GM10266 (cell line): ENCODE measurements around the gene RAI1.

ENCODE experiments used
- DNase-seq: peaks from one replicate; pipeline ENCODE4 v3.0.0; 2012; ENCODE audit errors: extremely low spot score
- TF ChIP-seq, protein P1 (sequence below): IDR thresholded peaks from 2 replicates; pipeline ENCODE4 v1.5.1; 2012; ENCODE audit warnings: mild to moderate bottlenecking, low read depth; ENCODE audit not compliant: control insufficient read depth, insufficient read depth; ENCODE audit errors: missing control alignments

Gene RAI1

DNA sequence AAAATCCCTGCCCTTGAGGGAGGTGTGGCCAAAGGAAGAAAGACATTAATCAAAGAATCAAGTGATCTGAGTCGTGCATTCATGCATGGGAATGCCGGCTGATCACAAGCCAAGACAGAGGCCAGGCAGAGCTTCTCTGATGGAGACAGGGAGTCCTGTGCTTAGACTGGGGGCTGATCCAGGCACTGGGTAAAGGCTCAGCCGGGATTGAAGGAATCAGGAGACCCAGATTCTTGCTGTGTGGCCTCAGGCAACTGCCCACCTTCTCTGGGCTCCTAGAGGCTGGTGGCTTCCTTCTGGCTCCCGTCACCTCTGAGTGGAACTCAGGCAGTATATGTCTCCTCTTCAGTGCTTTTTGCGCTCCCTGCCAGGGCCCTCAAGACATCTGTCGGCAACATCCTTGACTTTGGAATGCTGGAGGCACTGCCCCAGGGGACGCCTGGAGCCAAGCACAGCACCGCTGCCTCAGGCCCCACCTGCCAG is 17.7 kb downstream of the RAI1 start:
- TF ChIP-seq, protein P1, sequence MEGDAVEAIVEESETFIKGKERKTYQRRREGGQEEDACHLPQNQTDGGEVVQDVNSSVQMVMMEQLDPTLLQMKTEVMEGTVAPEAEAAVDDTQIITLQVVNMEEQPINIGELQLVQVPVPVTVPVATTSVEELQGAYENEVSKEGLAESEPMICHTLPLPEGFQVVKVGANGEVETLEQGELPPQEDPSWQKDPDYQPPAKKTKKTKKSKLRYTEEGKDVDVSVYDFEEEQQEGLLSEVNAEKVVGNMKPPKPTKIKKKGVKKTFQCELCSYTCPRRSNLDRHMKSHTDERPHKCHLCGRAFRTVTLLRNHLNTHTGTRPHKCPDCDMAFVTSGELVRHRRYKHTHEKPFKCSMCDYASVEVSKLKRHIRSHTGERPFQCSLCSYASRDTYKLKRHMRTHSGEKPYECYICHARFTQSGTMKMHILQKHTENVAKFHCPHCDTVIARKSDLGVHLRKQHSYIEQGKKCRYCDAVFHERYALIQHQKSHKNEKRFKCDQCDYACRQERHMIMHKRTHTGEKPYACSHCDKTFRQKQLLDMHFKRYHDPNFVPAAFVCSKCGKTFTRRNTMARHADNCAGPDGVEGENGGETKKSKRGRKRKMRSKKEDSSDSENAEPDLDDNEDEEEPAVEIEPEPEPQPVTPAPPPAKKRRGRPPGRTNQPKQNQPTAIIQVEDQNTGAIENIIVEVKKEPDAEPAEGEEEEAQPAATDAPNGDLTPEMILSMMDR: no peak
- DNase-seq: no peak

DNA sequence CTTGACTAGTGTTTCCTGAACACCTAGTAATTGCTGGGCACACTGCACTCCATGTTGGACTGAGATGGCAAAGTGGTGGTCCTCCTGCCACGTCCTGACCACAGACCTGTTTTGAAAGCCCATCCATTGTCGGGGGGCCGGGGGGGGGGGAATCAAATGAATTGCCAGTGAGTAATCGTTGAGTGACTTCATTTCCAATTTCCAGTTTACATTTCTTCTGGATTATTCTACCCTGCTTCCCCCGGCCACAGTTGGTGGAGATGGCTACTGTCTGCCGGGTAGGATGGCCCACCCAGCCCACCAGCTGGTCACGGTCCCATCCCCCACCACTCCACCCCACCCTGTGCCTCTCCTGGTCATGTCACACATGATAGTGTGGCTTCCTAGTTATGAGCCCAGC is 18.2 kb downstream of the RAI1 start:
- TF ChIP-seq, protein P1: no peak
- no peak for DNase-seq

DNA sequence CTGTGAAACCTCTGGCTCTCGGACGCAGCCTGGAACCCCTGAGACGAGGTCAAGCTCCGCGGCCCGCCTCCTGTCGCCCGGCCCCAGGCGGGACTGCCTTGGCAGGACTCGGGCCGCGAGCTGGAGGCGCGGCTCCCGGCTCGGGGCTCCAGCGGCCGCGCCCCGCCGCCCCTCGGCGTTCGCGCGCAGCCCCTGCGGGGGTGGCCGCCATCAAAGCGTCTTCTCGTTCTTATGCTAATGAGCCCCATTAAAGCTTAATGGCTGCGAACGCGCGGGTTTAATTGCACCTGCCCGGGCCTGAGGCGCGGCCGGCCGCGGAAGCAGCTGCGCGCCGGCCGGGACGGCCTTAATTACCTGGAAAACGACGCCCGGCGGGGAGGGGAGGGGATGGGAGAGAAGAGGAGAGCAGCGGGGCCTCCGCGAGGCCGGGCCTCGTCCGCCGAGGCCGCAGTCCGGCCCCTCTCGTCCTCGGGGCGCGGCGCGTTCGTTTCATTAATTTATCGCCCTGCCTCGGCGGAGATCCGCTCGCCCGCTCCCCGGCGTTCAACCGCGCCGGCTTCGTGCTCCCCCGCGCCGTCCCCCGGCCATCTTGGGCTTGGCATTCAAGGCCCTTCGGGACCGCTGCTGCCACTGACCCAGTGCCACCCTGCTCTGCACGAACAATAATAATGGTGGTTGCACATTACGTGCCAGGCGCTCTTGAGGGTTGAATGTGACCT is 19.2 kb downstream of the RAI1 start:
- DNase-seq: peak; percentile 64
- TF ChIP-seq, protein P1: no peak

DNA sequence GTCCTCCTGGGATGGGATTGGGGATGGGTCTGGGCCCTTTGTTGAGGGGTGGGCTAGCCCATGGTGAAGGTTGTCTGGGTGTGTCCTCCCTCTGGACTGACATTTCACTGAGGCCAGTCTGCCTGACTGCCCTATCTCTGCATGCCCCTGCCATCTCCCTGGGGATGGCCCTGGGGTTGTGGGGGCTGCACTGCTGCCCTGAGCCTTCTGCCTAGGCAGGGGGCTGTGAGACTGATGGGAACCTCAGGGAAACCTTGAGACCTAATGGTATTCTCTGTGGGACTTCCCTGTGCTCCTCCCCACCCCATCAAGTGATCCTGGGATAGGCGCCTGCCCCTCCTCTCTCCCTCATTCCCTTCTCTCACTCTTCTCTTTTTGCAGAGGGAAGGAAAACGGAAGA is 19.9 kb downstream of the RAI1 start:
- DNase-seq: no peak
- TF ChIP-seq, protein P1: no peak

DNA sequence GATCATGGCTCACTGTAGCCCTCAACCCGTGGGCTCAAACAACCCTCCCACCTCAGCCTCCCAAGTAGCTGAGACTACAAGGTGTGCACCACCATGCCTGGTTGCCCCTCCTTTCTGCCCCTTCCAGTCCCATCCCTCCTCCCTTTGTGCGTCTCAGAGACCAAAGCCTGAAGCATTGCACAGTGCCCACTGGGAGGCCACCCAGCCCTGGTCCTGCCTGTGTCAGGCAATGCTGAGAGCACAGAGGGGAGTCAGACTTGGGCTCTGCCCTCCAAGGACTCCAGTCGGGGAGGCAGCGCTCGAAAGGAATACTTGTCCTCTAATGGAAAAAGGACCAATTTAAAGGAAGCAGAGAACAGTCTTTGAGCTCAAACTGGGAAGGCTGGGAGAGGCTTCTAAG is 20.4 kb downstream of the RAI1 start:
- TF ChIP-seq, protein P1: no peak
- no peak for DNase-seq

DNA sequence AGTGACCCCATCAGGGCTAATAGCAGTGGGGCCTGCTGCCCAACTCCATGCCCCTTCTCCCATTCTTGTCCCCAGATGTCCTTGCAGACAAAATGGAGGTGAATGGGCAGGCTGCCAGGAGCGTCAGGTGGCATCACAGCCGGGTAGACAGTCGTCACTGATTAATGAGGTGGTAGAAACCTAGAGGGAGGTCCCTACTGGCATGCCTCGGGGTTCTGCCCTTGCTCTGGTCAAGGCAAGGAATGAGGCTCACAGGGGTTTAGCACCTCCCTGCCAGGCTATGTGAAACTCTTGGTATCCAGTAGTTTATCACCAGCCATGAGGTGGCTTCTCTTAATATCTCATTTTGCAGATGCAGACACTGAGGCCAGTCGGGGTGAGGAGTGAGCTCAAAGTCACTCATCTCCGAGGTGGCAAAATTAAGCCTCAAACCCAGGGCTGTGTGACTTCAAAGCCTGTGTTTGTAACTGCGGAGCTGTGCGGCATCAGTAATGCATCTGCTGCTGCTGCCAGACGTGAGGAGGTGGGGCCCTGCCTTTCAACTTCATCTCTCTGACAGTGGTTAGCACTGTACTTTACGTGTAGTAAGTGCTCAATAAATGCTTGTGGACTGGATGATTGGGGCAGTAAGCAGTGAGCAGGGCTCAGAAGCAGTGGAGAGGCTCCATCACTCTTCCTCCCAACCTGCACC is 21.3 kb downstream of the RAI1 start:
- TF ChIP-seq, protein P1: no peak
- no peak for DNase-seq
